Erythroblast (primary cell): ENCODE measurements around the gene COMMD2.

Experiments
- GATA1 ChIP-seq: IDR thresholded peaks from 2 replicates; pipeline ENCODE4 v1.6.1; 2011; ENCODE audit warnings: low read depth, mild to moderate bottlenecking, control low read depth, low read length, moderate library complexity
- POLR2A ChIP-seq: IDR thresholded peaks from 2 replicates; pipeline ENCODE4 v1.6.1; 2011; ENCODE audit warnings: mild to moderate bottlenecking, low read length

DNA sequence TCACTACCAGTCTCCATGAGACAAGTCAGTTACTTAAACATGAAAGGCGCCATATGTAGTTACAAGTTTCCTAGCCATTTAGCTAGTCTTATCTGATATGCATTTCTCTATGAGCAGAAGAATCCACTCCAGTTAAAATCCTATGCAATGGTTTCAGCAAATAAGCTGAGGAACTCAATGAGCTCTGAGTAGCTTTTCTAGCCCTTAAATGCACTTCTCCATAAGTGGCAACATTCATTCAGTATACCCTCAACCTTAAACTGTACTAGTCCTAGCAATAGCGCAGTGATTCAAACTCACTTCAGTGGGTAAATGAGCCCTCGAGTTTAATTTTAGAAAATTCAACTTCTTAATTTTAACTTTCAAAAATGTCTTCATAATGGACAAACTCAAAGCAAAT, 7.7 kb downstream of the COMMD2 start:
- TF ChIP-seq POLR2A (no peak), GATA1 (no peak)
